Esophagus squamous epithelium (tissue), 4 donors: Measurements from ENCODE around the gene CRYBB2.
"Not testable (repeated sequence)": the region's sequence is repeated elsewhere in the genome, so short reads cannot be mapped to it uniquely, and the experiment has no call there.

Experiments
- POLR2A ChIP-seq, 4 donors: fragments of 450-650 bp; IDR thresholded peaks; one replicate each; pipeline ENCODE4 v1.6.1; 2017; ENCODE audit warnings: antibody characterized with exemption in 4 of 4, mild to moderate bottlenecking in 4 of 4, moderate library complexity in 3 of 4
- TF ChIP-seq, protein P1 (sequence below), 6 experiments: fragments of 450-650 bp in 4 of 6; fragments of 200-600 bp in 2 of 6; sonication (generic) in 2 of 6; IDR thresholded peaks; one replicate each; pipeline ENCODE4 v1.5.1; 2016 to 2019; ENCODE audit warnings: antibody characterized with exemption in 6 of 6, mild to moderate bottlenecking in 4 of 6, moderate library complexity in 4 of 6

DNA sequence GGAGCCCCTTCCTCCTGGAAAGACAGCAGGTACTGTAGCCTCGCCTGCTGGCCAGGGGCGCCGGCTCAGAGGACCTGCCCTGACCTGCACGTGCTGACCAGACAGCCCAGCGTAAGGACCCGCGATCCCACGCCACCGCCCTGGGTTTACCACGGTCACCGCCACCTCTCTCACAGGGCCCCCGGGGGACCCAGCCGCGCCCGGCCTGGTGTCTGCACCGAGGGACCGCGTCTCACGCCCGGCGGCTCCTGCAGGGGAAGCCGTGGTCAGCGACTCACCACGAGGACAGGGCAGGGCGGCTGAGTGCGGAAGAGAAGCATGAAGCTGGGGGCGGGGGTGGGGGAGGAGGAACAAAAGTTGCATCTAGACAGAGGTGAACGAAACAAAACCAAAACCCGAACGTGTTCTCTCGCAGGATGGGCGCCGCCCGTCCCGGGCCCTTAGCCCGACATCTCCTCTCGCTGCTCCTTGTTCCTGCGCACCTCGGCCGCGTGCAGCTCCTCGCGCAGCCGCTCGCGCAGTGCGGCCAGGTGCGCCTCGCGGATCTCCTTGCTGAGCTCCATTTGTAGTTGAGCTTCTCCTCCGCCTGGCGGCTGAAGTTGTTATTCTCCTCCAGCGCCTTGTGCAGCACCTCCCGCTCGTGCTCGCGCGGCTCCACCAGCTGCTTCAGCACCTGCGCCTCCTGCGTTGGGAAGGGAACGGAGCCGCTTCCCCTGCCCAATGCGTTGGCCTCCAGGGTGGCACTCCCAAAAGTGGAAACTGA lies 40.4 kb upstream of the CRYBB2 start:
- TF ChIP-seq, protein P1, sequence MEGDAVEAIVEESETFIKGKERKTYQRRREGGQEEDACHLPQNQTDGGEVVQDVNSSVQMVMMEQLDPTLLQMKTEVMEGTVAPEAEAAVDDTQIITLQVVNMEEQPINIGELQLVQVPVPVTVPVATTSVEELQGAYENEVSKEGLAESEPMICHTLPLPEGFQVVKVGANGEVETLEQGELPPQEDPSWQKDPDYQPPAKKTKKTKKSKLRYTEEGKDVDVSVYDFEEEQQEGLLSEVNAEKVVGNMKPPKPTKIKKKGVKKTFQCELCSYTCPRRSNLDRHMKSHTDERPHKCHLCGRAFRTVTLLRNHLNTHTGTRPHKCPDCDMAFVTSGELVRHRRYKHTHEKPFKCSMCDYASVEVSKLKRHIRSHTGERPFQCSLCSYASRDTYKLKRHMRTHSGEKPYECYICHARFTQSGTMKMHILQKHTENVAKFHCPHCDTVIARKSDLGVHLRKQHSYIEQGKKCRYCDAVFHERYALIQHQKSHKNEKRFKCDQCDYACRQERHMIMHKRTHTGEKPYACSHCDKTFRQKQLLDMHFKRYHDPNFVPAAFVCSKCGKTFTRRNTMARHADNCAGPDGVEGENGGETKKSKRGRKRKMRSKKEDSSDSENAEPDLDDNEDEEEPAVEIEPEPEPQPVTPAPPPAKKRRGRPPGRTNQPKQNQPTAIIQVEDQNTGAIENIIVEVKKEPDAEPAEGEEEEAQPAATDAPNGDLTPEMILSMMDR (IDR thresholded peaks at IDR 0.05), result not testable (repeated sequence)
- not testable (repeated sequence) for TF ChIP-seq POLR2A (IDR thresholded peaks at IDR 0.05)
